Activated CD8-positive, alpha-beta memory T cell treated with anti-CD3 and anti-CD28 coated beads for 4 hours (primary cell): Measurements from ENCODE around the gene PRKN.
"Not testable (repeated sequence)": the region's sequence is repeated elsewhere in the genome, so short reads cannot be mapped to it uniquely, and the experiment has no call there.

Experiments used
- DNase-seq, 2 donors: peaks; one replicate each; pipeline ENCODE4 v3.0.0-alpha.2; 2020; ENCODE audit warnings: low read depth in 2 of 2

PRKN gene

GRCh38 chr6:162538643-162539064 lies 188.9 kb downstream of the PRKN start:
- DNase-seq, result no peak

GRCh38 chr6:162533009-162533400 lies 194.6 kb downstream of the PRKN start:
- DNase-seq, result no peak

GRCh38 chr6:162532283-162533008 lies 195.1 kb downstream of the PRKN start:
- no peak for DNase-seq

GRCh38 chr6:162531391-162531790 lies 196.2 kb downstream of the PRKN start:
- DNase-seq, result not testable (repeated sequence)

DNA sequence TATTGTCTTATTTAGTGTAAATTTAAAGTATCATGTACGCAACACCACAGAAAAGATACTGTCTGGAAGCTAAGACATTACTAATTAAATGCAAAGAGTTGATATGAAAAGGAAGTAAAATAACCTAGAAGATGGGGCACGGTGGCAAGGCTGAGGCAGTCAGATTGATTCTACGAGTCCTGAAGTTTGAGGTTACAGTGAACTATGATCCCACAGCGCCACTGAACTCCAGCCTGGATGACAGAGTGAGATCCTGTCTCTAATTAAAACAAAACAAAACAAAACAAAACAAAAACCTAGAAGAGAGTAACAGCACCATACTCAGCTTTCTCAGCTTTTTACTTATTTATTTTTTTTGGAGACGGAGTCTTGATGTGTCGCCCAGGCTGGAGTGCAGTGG lies 199.0 kb downstream of the PRKN start:
- no peak for DNase-seq

DNA sequence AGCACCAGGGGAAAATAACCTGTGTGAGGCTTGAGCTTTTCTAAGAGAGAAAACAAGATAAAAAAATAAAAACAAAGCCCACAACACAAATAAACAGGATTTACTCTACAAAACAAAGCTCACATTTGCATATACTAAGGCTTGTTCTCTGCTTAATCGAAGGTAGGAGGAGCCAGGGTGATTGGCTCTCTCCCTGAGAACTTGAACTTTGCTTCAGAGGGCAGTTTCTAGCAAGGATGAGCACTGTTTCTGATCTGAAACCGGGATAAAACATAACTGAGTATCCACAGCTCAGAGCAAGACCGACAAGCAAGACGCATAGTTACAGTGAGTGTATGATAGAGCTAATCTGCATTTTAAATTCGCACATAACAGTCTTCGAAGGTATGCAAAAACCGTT lies 200.6 kb downstream of the PRKN start:
- no peak for DNase-seq

DNA sequence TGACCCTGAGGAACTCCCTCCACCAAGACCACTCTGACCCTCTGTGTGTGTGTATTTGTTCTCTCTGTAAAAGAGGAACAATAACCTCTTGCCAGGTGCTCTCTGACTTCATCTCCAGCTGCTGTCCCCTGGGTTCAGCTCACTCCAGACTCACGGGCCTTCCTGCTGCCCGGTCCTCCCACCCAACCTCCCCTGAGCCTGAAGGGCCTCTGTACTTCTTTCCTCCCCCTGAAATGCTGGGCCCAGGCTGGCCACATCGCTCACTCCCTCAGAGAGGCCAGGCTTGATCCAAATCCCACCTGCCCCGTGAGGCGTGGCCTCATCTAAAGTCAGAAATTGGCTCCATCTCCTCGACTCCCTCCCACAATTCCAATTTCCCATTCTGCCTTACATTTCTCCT lies 202.4 kb downstream of the PRKN start:
- DNase-seq, result no peak

- DNase-seq, result no peak
Measured at GRCh38 chr6:162512744-162513143, 214.8 kb downstream of the PRKN start.

GRCh38 chr6:162497389-162497788 lies 230.2 kb downstream of the PRKN start:
- DNase-seq, result no peak

GRCh38 chr6:162493917-162494316 lies 233.6 kb downstream of the PRKN start:
- no peak for DNase-seq

GRCh38 chr6:162491637-162492036 lies 235.9 kb downstream of the PRKN start:
- DNase-seq, result no peak

DNA sequence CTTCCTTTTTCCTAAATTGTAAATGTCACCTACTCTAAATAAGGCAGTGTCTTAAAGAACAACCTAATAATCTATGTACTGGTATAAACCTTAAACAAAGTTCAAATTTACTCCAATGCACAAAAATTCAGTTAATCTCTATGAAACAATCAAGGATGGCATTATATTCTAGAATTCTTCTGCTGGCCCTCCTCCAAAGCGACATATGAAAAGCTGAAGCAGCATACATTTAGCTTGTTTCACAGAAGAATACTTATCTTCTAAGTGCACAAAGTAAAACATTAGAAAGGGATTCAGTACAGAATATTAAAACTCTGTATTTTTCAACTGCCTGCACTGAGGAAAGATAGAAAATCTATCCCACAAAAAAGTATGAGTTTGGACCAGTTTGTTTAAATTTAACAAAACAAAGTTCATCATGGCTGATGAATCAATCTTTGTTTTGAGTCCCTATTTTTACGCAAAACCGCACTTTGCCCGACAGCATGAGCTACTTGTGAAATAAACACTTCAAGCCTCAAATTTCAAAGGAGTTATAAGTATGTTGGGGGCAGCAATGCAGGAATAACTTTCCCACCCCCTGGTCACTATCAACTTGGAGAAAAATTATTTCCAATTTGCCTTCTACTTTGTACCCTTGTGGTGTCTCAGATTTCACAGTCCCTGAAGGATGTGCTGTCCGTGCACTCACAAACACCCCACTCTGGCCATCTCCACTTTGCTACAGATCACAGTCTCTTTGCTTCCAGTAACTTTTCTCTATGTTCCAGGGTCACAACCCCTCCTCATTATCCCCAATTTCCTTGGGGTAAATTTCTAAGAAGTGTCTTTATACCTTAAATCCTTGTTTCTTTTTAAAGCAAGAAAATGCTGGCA lies 238.2 kb downstream of the PRKN start:
- DNase-seq, result no peak

GRCh38 chr6:162488444-162488843 lies 239.1 kb downstream of the PRKN start:
- DNase-seq, result no peak

DNA sequence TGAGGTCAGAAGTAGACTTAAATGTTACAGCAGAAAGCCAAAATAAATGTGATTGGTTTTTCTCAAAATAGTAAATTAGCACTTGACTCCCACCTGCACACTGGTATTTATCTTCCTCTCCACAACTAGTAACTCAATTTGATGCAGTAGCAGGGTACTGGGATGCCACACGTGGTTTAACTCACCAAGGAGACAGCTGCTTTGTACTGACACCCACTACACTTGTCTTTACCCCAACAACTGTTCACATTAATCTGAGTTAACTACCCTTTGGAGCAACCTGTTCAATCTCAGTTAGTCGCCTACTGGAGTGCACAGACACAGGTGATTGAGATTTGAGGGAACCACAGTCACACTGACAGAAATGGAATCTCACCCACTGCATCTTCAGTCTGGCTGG lies 242.1 kb downstream of the PRKN start:
- no peak for DNase-seq

GRCh38 chr6:162481938-162482337 lies 245.6 kb downstream of the PRKN start:
- DNase-seq, result no peak

- DNase-seq, result no peak
Measured at GRCh38 chr6:162481320-162481719, 246.2 kb downstream of the PRKN start.

GRCh38 chr6:162478192-162478671 lies 249.3 kb downstream of the PRKN start:
- DNase-seq, result no peak

- DNase-seq, result no peak
Measured at GRCh38 chr6:162474722-162475121, 252.8 kb downstream of the PRKN start.

- DNase-seq, result no peak
Measured at GRCh38 chr6:162471842-162472241, 255.7 kb downstream of the PRKN start.

GRCh38 chr6:162468326-162468725 lies 259.2 kb downstream of the PRKN start:
- no peak for DNase-seq

GRCh38 chr6:162467679-162468078 lies 259.9 kb downstream of the PRKN start:
- no peak for DNase-seq

GRCh38 chr6:162463576-162463975 lies 264.0 kb downstream of the PRKN start:
- no peak for DNase-seq

DNA sequence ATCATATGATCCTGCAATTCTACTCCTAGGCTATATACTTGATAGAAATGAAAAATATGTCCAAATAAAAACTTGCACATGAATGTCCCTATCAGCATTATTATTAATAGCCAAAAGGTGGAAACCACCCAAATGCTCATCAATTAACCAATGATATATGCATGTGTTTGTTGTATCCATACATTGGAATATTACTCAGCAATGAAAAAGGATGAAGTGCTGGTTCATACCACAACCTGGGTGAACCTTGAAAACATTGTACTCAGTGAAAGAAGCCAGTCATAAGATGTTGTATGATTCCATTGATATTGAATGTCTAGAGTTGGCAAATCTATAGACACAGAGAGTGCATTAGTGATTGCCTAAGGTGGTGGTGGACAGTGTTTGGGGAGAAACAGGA lies 267.6 kb downstream of the PRKN start:
- DNase-seq, result no peak
